IPS DF 6.9 (cell line): ENCODE measurements around the gene GATAD2B.

Experiments
- DNase-seq: peaks from one replicate; pipeline ENCODE4 v3.0.0-alpha.2; 2013; ENCODE audit warnings: low read depth, low spot score
- H3K27ac ChIP-seq: one replicate; pipeline ENCODE4 v1.5.1; 2013; ENCODE audit warnings: low read length, control low read depth
- H3K27me3 ChIP-seq: 2 replicates; pipeline ENCODE4 v1.6.1; 2013; ENCODE audit warnings: mild to moderate bottlenecking, low read length; ENCODE audit not compliant: control insufficient read depth, insufficient read depth
- H3K36me3 ChIP-seq: 2 replicates; pipeline ENCODE4 v1.6.1; 2013; ENCODE audit warnings: low read length; ENCODE audit not compliant: control insufficient read depth, insufficient read depth
- H3K4me1 ChIP-seq: 2 replicates; pipeline ENCODE4 v1.6.1; 2013; ENCODE audit warnings: low read length; ENCODE audit not compliant: control insufficient read depth, insufficient read depth
- H3K4me3 ChIP-seq: 2 replicates; pipeline ENCODE4 v1.5.1; 2013; ENCODE audit warnings: mild to moderate bottlenecking, low read length
- H3K9me3 ChIP-seq: 2 replicates; pipeline ENCODE4 v1.6.1; 2013; ENCODE audit warnings: low read length, inconsistent platforms; ENCODE audit not compliant: control insufficient read depth, insufficient read depth
- WGBS: extraction: QIAGEN DNeasy Blood & Tissue Kit; methylation state at CpG from one replicate; pipeline ENCODE4 v1.1.7; 2013; ENCODE audit warnings: mixed read lengths, missing lambda C conversion rate; ENCODE audit not compliant: insufficient read length, insufficient coverage; 5-methylcytosine and 5-hydroxymethylcytosine counted together

Gene GATAD2B

GRCh38 chr1:153962088-153963029 lies 39.6 kb upstream of the GATAD2B start:
- Histone ChIP-seq H3K4me3 (peak overlapping the region; percentile 87; the same call in 1 of the 2 replicates), H3K27ac (no peak overlapping the region), H3K4me1 (no peaks in the 10 kb centered on the region; the same call in 1 of the 2 replicates), H3K27me3 (no peaks in the 10 kb centered on the region), H3K9me3 (no peaks in the 10 kb centered on the region), H3K36me3 (peaks cover 13% of the 10 kb centered on the region)
- DNase-seq = no peak
- WGBS = no CpG with 5 or more reads among the region's 16 CpGs

DNA sequence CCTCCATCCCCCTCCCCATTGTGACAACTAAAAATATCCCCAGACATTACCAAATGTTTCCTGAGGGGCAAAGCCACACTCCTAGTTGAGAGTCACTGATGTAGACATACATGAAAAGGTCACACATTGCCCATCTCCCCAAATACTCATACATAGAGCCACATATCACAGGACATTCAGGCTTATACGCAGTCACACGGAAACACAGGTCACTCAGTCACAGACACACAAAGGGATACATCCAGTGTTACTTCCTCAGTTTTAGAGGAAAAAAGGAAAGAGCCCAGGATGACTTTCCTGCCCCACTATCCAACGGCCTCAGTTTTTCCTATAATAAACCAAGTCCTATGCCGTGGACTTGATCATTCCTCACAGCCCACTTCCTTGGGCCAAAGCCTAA lies 38.6 kb upstream of the GATAD2B start:
- H3K27me3 ChIP-seq = no peaks in the 10 kb centered on the region
- H3K27ac ChIP-seq = no peak overlapping the region
- H3K9me3 ChIP-seq = no peaks in the 10 kb centered on the region
- H3K36me3 ChIP-seq = peaks cover 13% of the 10 kb centered on the region
- no peaks in the 10 kb centered on the region; the same call in 1 of the 2 replicates for H3K4me1 ChIP-seq
- DNase-seq = no peak
- WGBS = no CpG with 5 or more reads among the region's 4 CpGs
- no peak overlapping the region; the same call in 1 of the 2 replicates for H3K4me3 ChIP-seq

GRCh38 chr1:153960206-153960605 lies 37.4 kb upstream of the GATAD2B start:
- H3K27me3 ChIP-seq = no peaks in the 10 kb centered on the region
- H3K4me1 ChIP-seq = no peaks in the 10 kb centered on the region; the same call in 1 of the 2 replicates
- no peak overlapping the region for H3K4me3 ChIP-seq
- DNase-seq = no peak
- H3K36me3 ChIP-seq = peaks cover 13% of the 10 kb centered on the region
- H3K9me3 ChIP-seq = no peaks in the 10 kb centered on the region
- no peak overlapping the region for H3K27ac ChIP-seq
- no CpG with 5 or more reads among the region's 11 CpGs for WGBS

DNA sequence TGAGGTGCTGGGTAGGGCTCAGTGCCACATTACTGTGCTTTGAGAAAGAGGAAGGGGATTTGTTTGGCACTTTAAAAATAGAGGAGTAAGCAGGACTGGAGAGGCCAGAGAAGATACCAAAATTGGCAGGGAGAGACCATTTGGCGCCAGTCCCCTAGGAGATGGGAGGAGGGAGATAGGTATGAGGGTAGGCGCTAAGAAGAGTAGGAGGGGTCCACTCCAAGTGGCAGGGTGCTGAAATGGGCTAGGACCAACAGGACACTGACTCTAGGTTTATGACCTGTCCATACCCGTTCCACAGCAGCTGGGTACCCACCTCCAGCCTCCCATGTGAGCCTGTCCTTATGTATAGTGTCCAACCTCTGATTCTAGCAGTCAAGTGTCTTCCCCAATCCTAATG lies 36.7 kb upstream of the GATAD2B start:
- no peak for DNase-seq
- Histone ChIP-seq H3K36me3 (peaks cover 13% of the 10 kb centered on the region), H3K4me1 (no peaks in the 10 kb centered on the region; the same call in 1 of the 2 replicates), H3K27ac (no peak overlapping the region), H3K27me3 (no peaks in the 10 kb centered on the region), H3K4me3 (no peak overlapping the region), H3K9me3 (no peaks in the 10 kb centered on the region)
- no CpG with 5 or more reads among the region's 3 CpGs for WGBS

GRCh38 chr1:153958961-153959260 lies 36.1 kb upstream of the GATAD2B start:
- Histone ChIP-seq H3K9me3 (no peaks in the 10 kb centered on the region), H3K4me1 (no peaks in the 10 kb centered on the region; the same call in 1 of the 2 replicates), H3K36me3 (peaks cover 13% of the 10 kb centered on the region), H3K27ac (no peak overlapping the region), H3K27me3 (no peaks in the 10 kb centered on the region), H3K4me3 (no peak overlapping the region; the same call in 1 of the 2 replicates)
- no peak for DNase-seq
- WGBS = no CpG with 5 or more reads among the region's 4 CpGs

- H3K4me3 ChIP-seq = peak within 1 kb of the TSS; percentile 84
- no peak within 1 kb of the TSS for H3K27ac ChIP-seq
- H3K4me1 ChIP-seq = no peaks in the 10 kb centered on the region; the same call in 1 of the 2 replicates
- DNase-seq = peak; percentile 99
- WGBS = no CpG with 5 or more reads among the region's 75 CpGs
- H3K9me3 ChIP-seq = no peaks in the 10 kb centered on the region
- H3K36me3 ChIP-seq = peaks cover 15% of the 10 kb centered on the region
- no peaks in the 10 kb centered on the region for H3K27me3 ChIP-seq
These were observed 35.6 kb upstream of the GATAD2B start, which contains the start of gene CRTC2 for GRCh38 chr1:153958111-153958960. TSS of gene CRTC2 (minus strand) at chr1:153958612. CDS start at chr1:153958497, 115 bp downstream.

GRCh38 chr1:153957744-153958110 lies 35.0 kb upstream of the GATAD2B start:
- no CpG with 5 or more reads among the region's 13 CpGs for WGBS
- no peak for DNase-seq
- no peak overlapping the region for H3K27ac ChIP-seq
- no peaks in the 10 kb centered on the region; the same call in 1 of the 2 replicates for H3K4me1 ChIP-seq
- H3K9me3 ChIP-seq = no peaks in the 10 kb centered on the region
- H3K4me3 ChIP-seq = peak overlapping the region; percentile 84
- H3K36me3 ChIP-seq = peaks cover 15% of the 10 kb centered on the region
- no peaks in the 10 kb centered on the region for H3K27me3 ChIP-seq

DNA sequence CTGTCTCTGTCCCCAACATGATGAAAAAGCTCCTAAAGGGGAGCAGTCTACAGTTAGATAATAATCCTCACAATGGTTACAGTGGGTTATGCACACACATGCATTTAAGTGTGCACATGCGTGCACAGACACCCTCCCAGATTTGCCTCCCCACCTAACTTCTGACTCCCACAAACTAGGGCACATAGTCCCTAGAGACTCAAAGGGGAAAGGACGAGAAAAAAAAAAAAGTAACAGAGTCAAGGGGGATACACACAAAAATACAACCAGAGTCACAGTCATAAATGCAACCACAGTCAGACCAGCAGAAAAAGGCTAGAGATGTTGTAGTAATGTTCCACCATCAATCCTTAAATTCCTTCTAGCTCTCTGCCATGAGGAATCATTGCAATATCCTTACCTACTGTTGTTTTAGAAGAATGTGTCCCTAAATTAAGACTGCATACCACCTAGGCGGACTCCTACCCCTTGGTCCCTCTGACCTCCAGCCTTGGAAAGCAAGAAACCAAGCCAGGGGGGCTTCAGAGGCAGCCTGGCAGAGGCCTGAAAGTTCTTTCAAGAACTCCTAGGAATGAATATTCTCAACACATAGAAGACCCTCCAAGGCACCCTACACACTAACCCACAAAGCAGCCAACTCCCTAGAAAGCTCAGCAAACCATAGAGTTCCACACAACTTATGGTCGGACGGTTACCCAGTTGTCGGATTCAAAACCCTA lies 34.4 kb upstream of the GATAD2B start:
- peak overlapping the region; percentile 84; the same call in 1 of the 2 replicates for H3K4me3 ChIP-seq
- WGBS = no CpG with 5 or more reads among the region's 6 CpGs
- H3K27me3 ChIP-seq = no peaks in the 10 kb centered on the region
- no peak for DNase-seq
- H3K36me3 ChIP-seq = peaks cover 21% of the 10 kb centered on the region
- H3K4me1 ChIP-seq = no peaks in the 10 kb centered on the region; the same call in 1 of the 2 replicates
- no peak overlapping the region for H3K27ac ChIP-seq
- no peaks in the 10 kb centered on the region for H3K9me3 ChIP-seq

DNA sequence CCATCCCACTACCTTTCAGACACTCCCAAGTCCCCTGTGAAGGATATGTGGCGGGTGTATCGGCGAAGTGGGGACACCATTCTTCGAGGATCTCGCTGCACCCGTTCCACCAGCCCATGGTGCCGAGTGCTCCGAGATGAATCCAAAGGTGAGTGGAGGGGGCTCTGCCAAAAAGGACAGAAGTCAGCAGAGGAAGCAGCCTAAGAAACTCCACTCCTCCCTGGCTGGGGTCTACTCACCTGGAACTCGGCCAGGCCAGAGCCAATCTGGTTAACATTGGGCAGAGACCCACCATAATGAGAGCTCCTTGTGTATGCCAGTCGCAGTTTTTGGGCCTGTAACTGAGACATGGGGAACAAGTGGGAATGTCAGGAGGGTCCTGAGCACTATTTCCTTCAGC lies 32.1 kb upstream of the GATAD2B start:
- H3K4me3 ChIP-seq = no peak overlapping the region
- DNase-seq = no peak
- WGBS = no CpG with 5 or more reads among the region's 10 CpGs
- H3K36me3 ChIP-seq = peaks cover 19% of the 10 kb centered on the region
- H3K4me1 ChIP-seq = no peaks in the 10 kb centered on the region
- no peak overlapping the region for H3K27ac ChIP-seq
- no peaks in the 10 kb centered on the region for H3K27me3 ChIP-seq
- H3K9me3 ChIP-seq = no peaks in the 10 kb centered on the region
